T-helper 1 cell treated with Interleukin-12 subunit alpha and Interleukin-12 subunit beta and Interleukin-4 antibody, amounts not matched to agents 30 ng/mL and 1 ng/mL, for 36 hours (primary cell): Measurements from ENCODE around the gene SUFU. TPM values are rescaled to one million over a fixed set of nuclear protein-coding genes. Genes with fewer than 3 reads are reported as not detected.
"Not testable (repeated sequence)": the region's sequence is repeated elsewhere in the genome, so short reads cannot be mapped to it uniquely, and the experiment has no call there.

ENCODE experiments used
- intact Hi-C: fragments of 100-400 bp; cut with micrococcal nuclease; formaldehyde crosslinking; loops from one replicate; pipeline ENCODE4 v1.15.1; 2024
- total RNA-seq: library from RNA; stranded (reverse); gene quantifications from 2 replicates; pipeline ENCODE4 v1.2.3, GENCODE V29; 2022

SUFU gene
- total RNA-seq: 12.9 and 13.3 TPM in 2 replicates

GRCh38 chr10:102503264-102504178, at the start of gene SUFU:
Gene SUFU (plus strand): TSS chr10:102503972. CDS start chr10:102504153, 181 bp downstream.
- intact Hi-C loops: loop anchor here (1.0 to 10.0 kb wide), 13 partner anchors 80 to 1971 kb away; partner anchors contain the start of genes CNNM2, GSTO2, HPS6 and NFKB2

DNA sequence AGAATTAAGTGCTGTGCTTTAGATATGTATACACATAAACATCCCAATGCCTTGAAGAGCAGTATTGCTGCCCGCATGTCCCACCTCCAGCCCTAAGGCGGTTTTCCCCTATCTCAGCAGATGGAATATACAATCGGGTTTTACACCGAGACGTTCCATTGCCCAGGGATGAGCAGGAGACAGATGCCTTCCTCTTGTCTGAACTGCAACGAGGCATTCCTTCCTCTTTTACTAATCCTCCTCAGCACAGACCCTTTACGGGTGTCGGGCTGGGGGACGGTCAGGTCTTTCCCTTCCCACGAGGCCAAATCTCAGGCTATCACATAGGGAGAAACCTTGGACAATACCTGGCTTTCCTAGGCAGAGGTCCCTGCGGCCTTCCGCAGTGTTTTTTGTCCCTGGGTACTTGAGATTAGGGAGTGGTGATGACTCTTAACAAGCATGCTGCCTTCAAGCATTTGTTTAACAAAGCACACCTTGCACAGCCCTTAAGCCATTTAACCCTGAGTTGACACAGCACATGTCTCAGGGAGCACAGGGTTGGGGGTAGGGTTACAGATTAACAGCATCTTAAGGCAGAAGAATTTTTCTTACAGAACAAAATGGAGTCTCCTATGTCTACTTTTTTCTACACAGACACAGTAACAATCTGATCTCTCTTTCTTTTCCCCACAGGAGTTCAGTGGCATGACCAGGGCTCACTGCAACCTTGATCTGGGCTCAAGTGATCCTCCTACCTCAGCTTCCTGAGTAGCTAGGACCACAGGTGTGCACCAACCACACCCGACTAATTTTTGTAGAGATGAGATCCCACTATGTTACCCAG, 48.9 kb upstream of the SUFU start:
- intact Hi-C loops: not testable (repeated sequence)

DNA sequence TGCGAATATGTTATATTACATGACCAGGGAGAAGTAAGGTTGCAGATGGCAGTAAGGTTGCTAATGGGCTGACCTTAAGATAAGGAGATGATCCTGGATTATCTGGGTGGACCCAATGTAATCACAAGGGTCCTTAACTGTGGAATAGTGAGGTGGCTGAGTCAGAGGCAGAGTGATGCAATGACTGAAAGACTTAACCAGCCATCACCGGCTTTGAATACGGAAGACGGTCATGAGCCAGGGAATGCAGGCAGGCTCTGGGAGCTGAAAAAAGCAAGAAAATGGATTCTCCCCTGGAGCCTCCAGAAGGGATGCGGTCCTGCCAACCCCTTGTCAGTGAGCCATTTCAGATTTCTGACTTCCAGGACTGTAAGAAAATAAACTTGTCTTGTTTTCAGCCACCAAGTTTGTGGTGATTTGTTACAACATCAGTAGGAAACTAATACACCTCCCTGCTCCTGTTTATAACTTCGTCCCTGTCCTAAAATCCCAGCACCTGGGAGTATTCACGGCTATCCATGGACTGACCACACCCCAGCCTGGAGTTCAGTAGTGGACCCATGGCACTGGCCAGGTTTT, 47.8 kb upstream of the SUFU start:
- intact Hi-C loops: no loop called here

GRCh38 chr10:102457591-102458150, 46.1 kb upstream of the SUFU start:
- intact Hi-C loops: no loop called here

- intact Hi-C loops: no loop called here
These were observed 45.1 kb upstream of the SUFU start for GRCh38 chr10:102458656-102459055.

DNA sequence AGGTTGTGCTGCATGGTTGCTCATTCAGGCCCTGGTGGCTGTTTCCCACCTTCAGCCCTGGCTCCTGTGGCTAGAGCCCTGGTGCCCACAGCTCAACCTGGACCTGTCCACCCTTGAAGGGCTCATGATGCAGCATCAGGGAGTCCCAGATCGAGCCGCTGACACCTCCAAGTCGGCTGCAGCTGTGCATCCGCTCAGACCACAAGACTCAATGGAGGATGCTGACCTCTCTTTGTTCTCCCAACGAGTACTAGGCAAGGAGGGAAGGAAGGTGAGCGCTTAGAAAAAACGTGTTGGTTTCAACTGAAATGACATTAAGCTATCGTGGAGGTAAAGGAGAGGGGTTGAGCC, 43.0 kb upstream of the SUFU start:
- intact Hi-C loops: loop anchor here (1.0 kb wide), 7 partner anchors 12 to 329 kb away; partner anchors contain the start of genes ACTR1A and CUEDC2

GRCh38 chr10:102461187-102462054, 42.4 kb upstream of the SUFU start:
- intact Hi-C loops: loop anchor here (1.0 kb wide), 7 partner anchors 12 to 329 kb away; partner anchors contain the start of genes ACTR1A and CUEDC2

GRCh38 chr10:102462512-102463054, 41.2 kb upstream of the SUFU start:
- intact Hi-C loops: no loop called here

DNA sequence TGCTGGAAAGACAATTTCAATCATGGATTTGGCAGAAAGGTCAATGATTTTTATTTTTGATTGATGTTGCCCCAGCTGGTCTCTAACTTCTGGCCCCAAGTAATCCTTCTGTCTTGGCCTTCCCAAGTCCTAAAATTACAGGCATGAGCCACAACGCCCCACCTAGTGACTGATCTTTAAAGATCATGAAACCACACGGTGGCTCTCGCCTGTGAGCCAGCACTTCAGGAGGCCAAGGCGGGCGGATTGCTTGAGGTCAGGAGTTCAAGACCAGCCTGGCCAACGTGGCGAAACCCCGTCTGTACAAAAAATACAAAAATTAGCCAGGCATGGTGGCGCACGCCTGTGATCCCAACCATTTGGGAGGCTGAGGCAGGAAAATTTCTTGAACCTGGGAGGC, 39.8 kb upstream of the SUFU start:
- intact Hi-C loops: no loop called here

- intact Hi-C loops: no loop called here
These were observed 38.3 kb upstream of the SUFU start for GRCh38 chr10:102465466-102465865.

GRCh38 chr10:102467318-102467717, 36.5 kb upstream of the SUFU start:
- intact Hi-C loops: no loop called here

- intact Hi-C loops: no loop called here
These were observed 35.8 kb upstream of the SUFU start for GRCh38 chr10:102467971-102468438.

- intact Hi-C loops: no loop called here
These were observed 35.1 kb upstream of the SUFU start for GRCh38 chr10:102468683-102469082.

GRCh38 chr10:102470579-102471546, 32.9 kb upstream of the SUFU start:
- intact Hi-C loops: no loop called here

DNA sequence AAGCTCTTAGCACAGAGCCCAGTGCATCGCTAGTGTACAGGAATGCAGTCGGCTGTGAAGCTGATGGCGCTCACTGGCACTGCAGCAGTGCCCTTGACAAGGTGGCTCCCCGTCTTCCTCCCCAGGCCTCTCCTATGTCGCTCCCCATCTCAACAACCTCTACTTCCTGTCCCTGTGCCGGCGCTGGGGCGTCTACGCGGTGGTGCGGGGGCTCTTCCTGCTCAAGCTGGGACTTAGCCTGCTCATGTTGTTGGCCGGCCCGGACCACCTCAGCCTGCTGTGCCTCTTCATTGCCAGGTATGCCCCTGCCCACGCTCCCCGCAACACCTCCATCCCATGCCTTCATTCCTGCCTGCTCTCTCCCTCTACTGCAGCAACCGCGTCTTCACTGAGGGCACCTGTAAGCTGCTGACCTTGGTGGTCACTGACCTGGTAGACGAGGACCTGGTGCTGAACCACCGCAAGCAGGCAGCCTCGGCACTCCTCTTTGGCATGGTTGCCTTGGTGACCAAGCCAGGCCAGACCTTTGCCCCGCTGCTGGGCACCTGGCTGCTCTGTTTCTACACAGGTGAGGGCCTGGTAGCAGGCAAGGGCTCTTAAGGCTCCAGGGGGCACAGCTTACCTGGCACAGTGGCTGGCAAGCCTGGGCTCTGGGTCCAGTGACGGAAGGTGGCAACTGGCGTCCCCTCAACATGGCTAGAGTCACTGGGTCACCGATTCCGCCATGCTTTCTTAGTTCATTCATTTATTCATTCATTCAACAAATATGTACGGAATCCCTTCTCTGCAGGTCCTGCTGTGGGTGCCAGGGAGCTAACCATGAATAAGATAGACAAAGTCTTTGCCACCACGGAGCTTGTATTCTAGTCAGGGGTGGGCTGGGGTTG, 30.1 kb upstream of the SUFU start:
- intact Hi-C loops: no loop called here

DNA sequence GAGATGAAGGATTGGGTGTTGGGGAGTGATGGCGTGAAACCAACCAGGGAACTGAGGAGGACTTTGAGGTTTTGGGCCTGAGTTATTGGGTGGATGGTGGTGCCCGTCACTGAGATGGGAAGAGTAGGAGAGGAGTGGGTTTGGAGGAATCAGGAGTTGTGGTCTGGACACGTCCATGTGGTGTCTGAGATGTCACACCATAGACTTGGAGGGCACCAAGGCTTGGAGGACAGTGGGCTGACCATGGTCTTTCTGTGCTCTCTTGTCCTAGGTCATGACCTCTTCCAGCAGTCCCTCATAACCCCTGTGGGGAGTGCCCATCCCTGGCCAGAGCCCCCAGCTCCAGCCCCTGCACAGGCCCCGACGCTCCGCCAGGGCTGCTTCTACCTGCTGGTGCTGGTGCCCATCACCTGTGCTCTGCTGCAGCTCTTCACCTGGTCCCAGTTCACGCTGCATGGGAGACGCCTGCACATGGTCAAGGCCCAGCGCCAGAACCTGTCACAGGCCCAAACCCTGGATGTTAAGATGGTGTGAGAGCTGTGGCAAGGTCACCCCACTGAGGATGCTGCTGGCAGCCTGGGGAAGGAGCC, 28.2 kb upstream of the SUFU start:
- intact Hi-C loops: no loop called here

GRCh38 chr10:102476466-102477141, 27.2 kb upstream of the SUFU start:
- intact Hi-C loops: no loop called here
